WTC11 (cell line): ENCODE data around the gene SYT7. TPM values are rescaled to one million over a fixed set of nuclear protein-coding genes. Genes with fewer than 3 reads are reported as not detected.

ENCODE experiments used
- ATAC-seq: fragments of 200-7000 bp; cut with Tn5 transposase; 2 replicates; pipeline ENCODE4 v1.10.0; 2021; ENCODE audit warnings: mild to moderate bottlenecking, moderate library complexity
- CTCF ChIA-PET: fragments of 300-600 bp; sonication (Branson Sonifier 250); formaldehyde crosslinking; loops from one replicate; lab custom pipeline; 2021; ENCODE audit warnings: antibody characterized with exemption; lab: Charles Lee
- POLR2A ChIA-PET: fragments of 350-600 bp; sonication (Branson Sonifier 250); formaldehyde crosslinking; loops from one replicate; lab custom pipeline; 2021; ENCODE audit warnings: antibody characterized with exemption; lab: Charles Lee
- DNase-seq: peaks from one replicate; pipeline ENCODE4 v3.0.0; 2021; ENCODE audit warnings: low spot score
- H3K27ac Mint-ChIP-seq: 2 replicates; pipeline ENCODE4 v1.8.0; 2021; ENCODE audit warnings: mixed read lengths
- H3K27me3 Mint-ChIP-seq: 2 replicates; pipeline ENCODE4 v1.8.0; 2021; ENCODE audit warnings: low read depth, mild to moderate bottlenecking, moderate library complexity, mixed read lengths
- H3K36me3 Mint-ChIP-seq: 2 replicates; pipeline ENCODE4 v1.8.0; 2021; ENCODE audit warnings: mixed read lengths
- H3K4me1 Mint-ChIP-seq: 2 replicates; pipeline ENCODE4 v1.8.0; 2022; ENCODE audit warnings: mixed read lengths
- H3K4me3 Mint-ChIP-seq: 2 replicates; pipeline ENCODE4 v1.8.0; 2021; ENCODE audit warnings: mild to moderate bottlenecking, moderate library complexity, mixed read lengths
- H3K9me3 Mint-ChIP-seq: 2 replicates; pipeline ENCODE4 v1.8.0; 2021; ENCODE audit warnings: mixed read lengths
- AFF4 ChIP-seq: sonication (generic); formaldehyde crosslinking; IDR thresholded peaks from 2 replicates; pipeline ENCODE4 v1.8.1; 2023; ENCODE audit warnings: mild to moderate bottlenecking, missing genetic modification reagents, borderline replicate concordance
- ATF6 ChIP-seq: sonication (generic); formaldehyde crosslinking; IDR thresholded peaks from 2 replicates; pipeline ENCODE4 v1.8.1; 2023; ENCODE audit warnings: mild to moderate bottlenecking, missing genetic modification reagents
- CREB1 ChIP-seq: sonication (generic); formaldehyde crosslinking; IDR thresholded peaks from 2 replicates; pipeline ENCODE4 v1.8.0; 2023; ENCODE audit warnings: mild to moderate bottlenecking, missing genetic modification reagents
- CREM ChIP-seq: sonication (generic); formaldehyde crosslinking; IDR thresholded peaks from 2 replicates; pipeline ENCODE4 v1.8.1; 2022; ENCODE audit warnings: mild to moderate bottlenecking, missing genetic modification reagents, moderate library complexity
- FOXP4 ChIP-seq: sonication (generic); formaldehyde crosslinking; IDR thresholded peaks from 2 replicates; pipeline ENCODE4 v1.8.0; 2022; ENCODE audit warnings: mild to moderate bottlenecking, missing genetic modification reagents
- GABPB1 ChIP-seq: sonication (generic); formaldehyde crosslinking; IDR thresholded peaks from 2 replicates; pipeline ENCODE4 v1.8.1; 2023; ENCODE audit warnings: mild to moderate bottlenecking, missing genetic modification reagents
- JAZF1 ChIP-seq: fragments of 250-450 bp; sonication (Bioruptor Pico); IDR thresholded peaks from 2 replicates; pipeline ENCODE4 v1.9.0; 2021; ENCODE audit warnings: moderate library complexity, mild to moderate bottlenecking, inconsistent platforms
- JUN ChIP-seq: sonication (generic); formaldehyde crosslinking; IDR thresholded peaks from 2 replicates; pipeline ENCODE4 v1.8.0; 2023; ENCODE audit warnings: mild to moderate bottlenecking, missing genetic modification reagents
- MAX ChIP-seq: sonication (generic); formaldehyde crosslinking; IDR thresholded peaks from 2 replicates; pipeline ENCODE4 v1.8.0; 2022; ENCODE audit warnings: mild to moderate bottlenecking, missing genetic modification reagents
- TCF7 ChIP-seq: sonication (generic); formaldehyde crosslinking; IDR thresholded peaks from 2 replicates; pipeline ENCODE4 v1.8.0; 2022; ENCODE audit warnings: mild to moderate bottlenecking, low read depth, missing genetic modification reagents, moderate library complexity
- ZNF232 ChIP-seq: sonication (generic); formaldehyde crosslinking; IDR thresholded peaks from 2 replicates; pipeline ENCODE4 v1.8.0; 2022; ENCODE audit warnings: mild to moderate bottlenecking, missing genetic modification reagents
- ZNF512 ChIP-seq: sonication (generic); formaldehyde crosslinking; IDR thresholded peaks from 2 replicates; pipeline ENCODE4 v1.8.1; 2022; ENCODE audit warnings: missing genetic modification reagents, borderline replicate concordance
- ZNF532 ChIP-seq: fragments of 250-450 bp; sonication (Bioruptor Pico); IDR thresholded peaks from 2 replicates; pipeline ENCODE4 v1.9.0; 2021; ENCODE audit warnings: mild to moderate bottlenecking, borderline replicate concordance
- total RNA-seq: library from RNA; stranded (reverse); gene quantifications from 3 replicates; pipeline ENCODE4 v1.2.3, GENCODE V29; 2021

SYT7 gene
- total RNA-seq, 1 experiment from 2014 or later = 12.5 TPM

- no peak for TF ChIP-seq ZNF532
- no peak for TF ChIP-seq CREM (CRISPR knock-in tag)
- no peak for TF ChIP-seq ZNF232
- 0 out of 2 replicates have a peak, but pooled peaks have one; percentile 36 for TF ChIP-seq FOXP4 (CRISPR knock-in tag)
- no peak for TF ChIP-seq TCF7
- 0 out of 2 replicates have a peak, but pooled peaks have one; percentile 22 for TF ChIP-seq GABPB1 (CRISPR knock-in tag)
- no peak for TF ChIP-seq ATF6 (CRISPR knock-in tag)
- TF ChIP-seq CREB1 = no peak
- TF ChIP-seq ZNF512 (CRISPR knock-in tag) = no peak
- TF ChIP-seq MAX (CRISPR knock-in tag) = peak; percentile 41
Observed at GRCh38 chr11:61488651-61489291, 92.1 kb downstream of the SYT7 start (continued).

GRCh38 chr11:61487342-61488025 lies 93.4 kb downstream of the SYT7 start:
- Mint-ChIP-seq H3K4me1 (peaks cover 42% of the 10 kb centered on the region), H3K4me3 (no peak overlapping the region), H3K27ac (no peak overlapping the region; the same call in 1 of the 2 replicates), H3K27me3 (peaks cover 9% of the 10 kb centered on the region; the same call in 1 of the 2 replicates), H3K36me3 (0 out of 2 replicates have a peak, but pooled peaks cover 2% of the 10 kb centered on the region), H3K9me3 (no peaks in the 10 kb centered on the region)
- CTCF ChIA-PET = interaction anchor here (1.0 to 11.7 kb wide), 6 partner anchors 10 to 151 kb away, joined by 3 to 552 read pairs (median 8); partner anchors contain the start of gene LRRC10B
- DNase-seq (no peak), ATAC-seq (no peak)
- POLR2A ChIA-PET = no interaction called here
- TF ChIP-seq ZNF532 (no peak), JUN (CRISPR knock-in tag) (no peak), AFF4 (CRISPR knock-in tag) (no peak), JAZF1 (CRISPR knock-in tag) (no peak), TCF7 (no peak)
